DOHH2 (cell line): ENCODE results near the gene AZIN2.

ENCODE experiments used
- H3F3A ChIP-seq: fragments of 200-600 bp; sonication (generic), shearing (Covaris generic); 2 replicates; pipeline ENCODE4 v1.6.0; 2016; ENCODE audit warnings: antibody characterized with exemption, mild to moderate bottlenecking; ENCODE audit not compliant: control insufficient read depth, insufficient read depth
- H3K27ac ChIP-seq: fragments of 200-600 bp; sonication (generic); 2 replicates; pipeline ENCODE4 v1.5.1; 2014; ENCODE audit warnings: low read depth, mild to moderate bottlenecking, low read length, moderate library complexity
- H3K27me3 ChIP-seq: fragments of 200-600 bp; sonication (generic); 2 replicates; pipeline ENCODE4 v1.6.1; 2014; ENCODE audit warnings: mild to moderate bottlenecking, low read length, mixed read lengths; ENCODE audit not compliant: control insufficient read depth
- H3K36me3 ChIP-seq: fragments of 200-600 bp; sonication (generic); 2 replicates; pipeline ENCODE4 v1.6.1; 2014; ENCODE audit warnings: mild to moderate bottlenecking, low read length, moderate library complexity, mixed read lengths; ENCODE audit not compliant: control insufficient read depth
- H3K4me1 ChIP-seq: fragments of 200-600 bp; sonication (generic); 2 replicates; pipeline ENCODE4 v1.6.1; 2014; ENCODE audit warnings: mild to moderate bottlenecking, low read length, mixed read lengths; ENCODE audit not compliant: control insufficient read depth
- H3K4me2 ChIP-seq: fragments of 200-600 bp; sonication (generic); 2 replicates; pipeline ENCODE4 v1.6.0; 2014; ENCODE audit warnings: mild to moderate bottlenecking, low read length, moderate library complexity
- H3K4me3 ChIP-seq: fragments of 200-600 bp; sonication (generic); 2 replicates; pipeline ENCODE4 v1.5.1; 2014; ENCODE audit warnings: mild to moderate bottlenecking, low read length, mixed read lengths
- H3K79me2 ChIP-seq: fragments of 200-600 bp; sonication (generic); 2 replicates; pipeline ENCODE4 v1.6.1; 2014; ENCODE audit warnings: mild to moderate bottlenecking, low read length, mixed read lengths; ENCODE audit not compliant: control insufficient read depth
- H3K9me2 ChIP-seq: fragments of 200-600 bp; sonication (generic); replicated peaks from 2 replicates; pipeline ENCODE4 v1.6.1; 2014; ENCODE audit warnings: mild to moderate bottlenecking, low read length, mixed read lengths; ENCODE audit not compliant: control insufficient read depth
- H3K9me3 ChIP-seq: fragments of 200-600 bp; sonication (generic); 2 replicates; pipeline ENCODE4 v1.6.1; 2014; ENCODE audit warnings: antibody characterized with exemption, low read length, mixed read lengths; ENCODE audit not compliant: control insufficient read depth, insufficient read depth
- H4K20me1 ChIP-seq: fragments of 200-600 bp; sonication (generic); 2 replicates; pipeline ENCODE4 v1.6.0; 2014; ENCODE audit warnings: low read depth, mild to moderate bottlenecking, antibody characterized with exemption, low read length, moderate library complexity; ENCODE audit not compliant: control insufficient read depth, insufficient read depth
- EZH2phosphoT487 ChIP-seq: fragments of 200-600 bp; sonication (generic); IDR thresholded peaks from 2 replicates; pipeline ENCODE4 v1.6.1; 2017; ENCODE audit warnings: borderline replicate concordance, mild to moderate bottlenecking, antibody characterized with exemption, low read length, moderate library complexity, mixed read lengths
- TF ChIP-seq, protein P1 (sequence below): fragments of 200-600 bp; sonication (generic); IDR thresholded peaks from one replicate; pipeline ENCODE4 v1.5.1; 2014; ENCODE audit warnings: antibody characterized with exemption, mild to moderate bottlenecking, low read depth, low read length; ENCODE audit not compliant: poor library complexity, severe bottlenecking

Gene AZIN2

DNA sequence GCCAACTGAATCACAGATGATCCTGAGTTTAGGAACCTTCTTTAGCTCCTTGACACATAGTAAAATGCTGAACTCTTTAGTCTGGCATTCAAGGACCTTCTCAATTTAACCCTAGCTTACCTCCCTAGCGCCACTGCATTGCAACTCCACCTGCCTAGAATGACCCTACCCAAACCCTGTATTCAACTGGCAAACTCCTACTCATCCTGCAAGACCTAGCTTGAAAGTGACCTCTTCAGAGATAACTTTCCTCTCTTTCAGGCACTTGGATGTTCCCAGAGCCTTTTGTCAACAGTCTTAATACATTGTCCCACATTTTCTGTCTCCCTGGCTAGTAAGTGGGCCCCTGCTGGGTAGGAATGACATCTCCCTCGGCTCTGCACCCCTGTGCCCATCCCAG is 81.2 kb downstream of the AZIN2 start:
- Histone ChIP-seq H3K36me3 (no peaks in the 10 kb centered on the region), H3K4me1 (no peaks in the 10 kb centered on the region), H3K27ac (no peak overlapping the region), H3K9me3 (no peaks in the 10 kb centered on the region), H4K20me1 (no peaks in the 10 kb centered on the region), H3K9me2 (no peaks in the 10 kb centered on the region), H3F3A (no peaks in the 10 kb centered on the region), H3K4me2 (no peak overlapping the region), H3K79me2 (no peaks in the 10 kb centered on the region), H3K27me3 (no peaks in the 10 kb centered on the region), H3K4me3 (no peak overlapping the region)
- no peak for TF ChIP-seq EZH2phosphoT487
- TF ChIP-seq, protein P1, sequence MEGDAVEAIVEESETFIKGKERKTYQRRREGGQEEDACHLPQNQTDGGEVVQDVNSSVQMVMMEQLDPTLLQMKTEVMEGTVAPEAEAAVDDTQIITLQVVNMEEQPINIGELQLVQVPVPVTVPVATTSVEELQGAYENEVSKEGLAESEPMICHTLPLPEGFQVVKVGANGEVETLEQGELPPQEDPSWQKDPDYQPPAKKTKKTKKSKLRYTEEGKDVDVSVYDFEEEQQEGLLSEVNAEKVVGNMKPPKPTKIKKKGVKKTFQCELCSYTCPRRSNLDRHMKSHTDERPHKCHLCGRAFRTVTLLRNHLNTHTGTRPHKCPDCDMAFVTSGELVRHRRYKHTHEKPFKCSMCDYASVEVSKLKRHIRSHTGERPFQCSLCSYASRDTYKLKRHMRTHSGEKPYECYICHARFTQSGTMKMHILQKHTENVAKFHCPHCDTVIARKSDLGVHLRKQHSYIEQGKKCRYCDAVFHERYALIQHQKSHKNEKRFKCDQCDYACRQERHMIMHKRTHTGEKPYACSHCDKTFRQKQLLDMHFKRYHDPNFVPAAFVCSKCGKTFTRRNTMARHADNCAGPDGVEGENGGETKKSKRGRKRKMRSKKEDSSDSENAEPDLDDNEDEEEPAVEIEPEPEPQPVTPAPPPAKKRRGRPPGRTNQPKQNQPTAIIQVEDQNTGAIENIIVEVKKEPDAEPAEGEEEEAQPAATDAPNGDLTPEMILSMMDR: no peak

DNA sequence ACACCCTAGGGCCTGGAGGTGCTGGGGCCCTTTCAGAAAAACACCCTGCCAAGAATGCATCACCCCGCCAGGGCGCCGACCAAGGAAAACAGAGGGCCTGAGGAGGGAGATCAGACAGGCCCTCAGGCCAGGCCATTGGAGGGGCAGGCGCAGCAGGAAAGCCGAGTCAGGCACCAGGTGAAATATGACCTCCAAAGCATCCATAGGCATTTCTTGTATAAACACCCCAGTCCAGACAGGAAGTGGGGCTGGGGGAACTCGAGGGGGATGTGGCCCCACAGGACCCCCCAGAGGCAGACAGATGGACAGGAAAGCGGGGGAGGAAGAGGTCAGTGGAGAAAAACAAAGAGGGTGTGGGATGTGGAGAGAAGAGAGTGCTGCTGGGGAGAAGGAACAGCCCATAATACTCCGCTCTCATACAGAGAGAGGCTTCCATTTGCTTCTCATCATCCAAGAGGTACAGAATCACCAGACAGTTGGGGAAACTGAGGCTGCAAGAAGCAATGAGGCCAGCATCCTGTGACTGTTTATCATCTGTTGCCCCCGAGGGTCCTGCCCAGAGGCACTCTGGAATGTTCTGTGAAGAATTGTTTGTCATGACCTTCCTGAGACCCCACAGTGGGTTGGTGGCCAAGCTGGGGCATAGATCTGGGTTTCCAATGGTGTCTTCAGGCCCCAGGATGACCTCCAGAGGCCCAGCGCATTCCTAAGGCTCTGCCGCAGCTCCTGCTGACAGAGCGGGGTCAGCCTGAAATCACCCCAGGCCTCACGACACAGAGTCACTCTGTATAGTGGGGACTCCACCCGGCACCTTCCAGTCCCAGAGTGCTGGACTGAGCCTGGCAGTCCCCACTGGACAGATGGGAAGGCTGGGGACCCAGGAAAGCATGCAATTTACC is 82.9 kb downstream of the AZIN2 start:
- TF ChIP-seq, protein P1: no peak
- no peak for TF ChIP-seq EZH2phosphoT487
- H3F3A ChIP-seq: no peaks in the 10 kb centered on the region
- no peaks in the 10 kb centered on the region for H3K4me1 ChIP-seq
- H3K27ac ChIP-seq: no peak overlapping the region
- H3K79me2 ChIP-seq: no peaks in the 10 kb centered on the region
- no peaks in the 10 kb centered on the region for H3K36me3 ChIP-seq
- no peaks in the 10 kb centered on the region for H3K27me3 ChIP-seq
- no peaks in the 10 kb centered on the region for H3K9me2 ChIP-seq
- no peak overlapping the region for H3K4me2 ChIP-seq
- no peaks in the 10 kb centered on the region for H3K9me3 ChIP-seq
- H4K20me1 ChIP-seq: no peaks in the 10 kb centered on the region
- H3K4me3 ChIP-seq: no peak overlapping the region

DNA sequence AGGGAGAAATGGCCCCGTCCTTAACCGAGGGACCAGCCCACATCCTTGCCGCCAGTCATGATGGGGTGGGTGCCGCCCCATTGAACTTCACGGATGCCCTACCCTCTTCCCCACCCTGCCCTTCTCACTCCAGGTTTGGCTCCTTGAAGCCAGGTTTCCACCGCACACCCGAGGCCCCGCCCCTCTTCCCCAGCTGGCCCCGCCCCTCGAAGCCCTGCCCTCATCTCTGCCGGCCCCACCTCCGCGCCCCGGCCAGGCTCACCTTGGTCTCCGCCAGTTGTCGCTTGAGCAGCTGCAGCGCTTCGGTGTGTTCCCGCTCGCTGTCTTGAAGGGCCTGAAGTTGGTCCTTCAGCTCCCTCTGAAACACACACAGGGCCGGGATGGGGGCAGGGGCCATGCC is 84.3 kb downstream of the AZIN2 start:
- Histone ChIP-seq H3K9me3 (no peaks in the 10 kb centered on the region), H4K20me1 (no peaks in the 10 kb centered on the region), H3K36me3 (no peaks in the 10 kb centered on the region), H3K4me2 (no peak overlapping the region), H3K4me3 (no peak overlapping the region), H3K27ac (no peak overlapping the region), H3K27me3 (no peaks in the 10 kb centered on the region), H3F3A (no peaks in the 10 kb centered on the region), H3K79me2 (no peaks in the 10 kb centered on the region), H3K9me2 (no peaks in the 10 kb centered on the region), H3K4me1 (no peaks in the 10 kb centered on the region)
- no peak for TF ChIP-seq EZH2phosphoT487
- TF ChIP-seq, protein P1: no peak
